ENCODE data around the gene CASZ1.

Gene CASZ1

GRCh38 chr1:10821388-10821787, 24.9 kb upstream of the CASZ1 start:
- Histone ChIP-seq H3K36me3 (ENCODE audit: control insufficient read depth, insufficient read depth, low read length) (no peaks in the 10 kb centered on the region), H3K27me3 (ENCODE audit: control insufficient read depth, insufficient read depth, low read length) (no peaks in the 10 kb centered on the region), H3K27ac (ENCODE audit: low read length) (no peak overlapping the region), H3K9me3 (ENCODE audit: control insufficient read depth, insufficient read depth, low read length) (no peaks in the 10 kb centered on the region), H3K4me3 (ENCODE audit: low read length) (no peak overlapping the region), H3K4me1 (ENCODE audit: control insufficient read depth, insufficient read depth, low read length) (peaks cover 2% of the 10 kb centered on the region; the same call in 1 of the 2 replicates)
- no peak for DNase-seq (ENCODE audit: low read depth, low spot score)
- no CpG with 5 or more reads among the region's 2 CpGs for WGBS (ENCODE audit: insufficient coverage, insufficient read length)

GRCh38 chr1:10820422-10820821, 24.0 kb upstream of the CASZ1 start:
- H3K27me3 ChIP-seq (ENCODE audit: control insufficient read depth, insufficient read depth, low read length): no peaks in the 10 kb centered on the region
- H3K4me1 ChIP-seq (ENCODE audit: control insufficient read depth, insufficient read depth, low read length): peaks cover 8% of the 10 kb centered on the region
- WGBS (ENCODE audit: insufficient coverage, insufficient read length): no CpG with 5 or more reads among the region's 7 CpGs

GRCh38 chr1:10819198-10819901, 22.9 kb upstream of the CASZ1 start:
- H3K4me3 ChIP-seq (ENCODE audit: low read length): no peak overlapping the region
- no peaks in the 10 kb centered on the region for H3K9me3 ChIP-seq (ENCODE audit: control insufficient read depth, insufficient read depth, low read length)
- H3K36me3 ChIP-seq (ENCODE audit: control insufficient read depth, insufficient read depth, low read length): no peaks in the 10 kb centered on the region
- no peak overlapping the region for H3K27ac ChIP-seq (ENCODE audit: low read length)
- DNase-seq (ENCODE audit: low read depth, low spot score): no peak
- H3K4me1 ChIP-seq (ENCODE audit: control insufficient read depth, insufficient read depth, low read length): peaks cover 7% of the 10 kb centered on the region
- WGBS (ENCODE audit: insufficient coverage, insufficient read length): no CpG with 5 or more reads among the region's 13 CpGs
- H3K27me3 ChIP-seq (ENCODE audit: control insufficient read depth, insufficient read depth, low read length): no peaks in the 10 kb centered on the region

More at GRCh38 chr1:10820422-10820821, 24.0 kb upstream of the CASZ1 start:
- DNase-seq (ENCODE audit: low read depth, low spot score): no peak
- Histone ChIP-seq H3K4me3 (ENCODE audit: low read length) (no peak overlapping the region), H3K27ac (ENCODE audit: low read length) (no peak overlapping the region), H3K9me3 (ENCODE audit: control insufficient read depth, insufficient read depth, low read length) (no peaks in the 10 kb centered on the region), H3K36me3 (ENCODE audit: control insufficient read depth, insufficient read depth, low read length) (no peaks in the 10 kb centered on the region)

- Histone ChIP-seq H3K27me3 (ENCODE audit: control insufficient read depth, insufficient read depth, low read length) (no peaks in the 10 kb centered on the region), H3K4me3 (ENCODE audit: low read length) (no peak overlapping the region), H3K36me3 (ENCODE audit: control insufficient read depth, insufficient read depth, low read length) (no peaks in the 10 kb centered on the region), H3K27ac (ENCODE audit: low read length) (no peak overlapping the region), H3K9me3 (ENCODE audit: control insufficient read depth, insufficient read depth, low read length) (no peaks in the 10 kb centered on the region), H3K4me1 (ENCODE audit: control insufficient read depth, insufficient read depth, low read length) (peaks cover 7% of the 10 kb centered on the region)
- DNase-seq (ENCODE audit: low read depth, low spot score): no peak
- no CpG with 5 or more reads among the region's 17 CpGs for WGBS (ENCODE audit: insufficient coverage, insufficient read length)
Measured at GRCh38 chr1:10818262-10819197, 22.1 kb upstream of the CASZ1 start.

- no CpG with 5 or more reads among the region's 13 CpGs for WGBS (ENCODE audit: insufficient coverage, insufficient read length)
- no peak for DNase-seq (ENCODE audit: low read depth, low spot score)
- no peak overlapping the region for H3K27ac ChIP-seq (ENCODE audit: low read length)
- peaks cover 7% of the 10 kb centered on the region for H3K4me1 ChIP-seq (ENCODE audit: control insufficient read depth, insufficient read depth, low read length)
- H3K9me3 ChIP-seq (ENCODE audit: control insufficient read depth, insufficient read depth, low read length): no peaks in the 10 kb centered on the region
- H3K4me3 ChIP-seq (ENCODE audit: low read length): no peak overlapping the region
- no peaks in the 10 kb centered on the region for H3K27me3 ChIP-seq (ENCODE audit: control insufficient read depth, insufficient read depth, low read length)
- H3K36me3 ChIP-seq (ENCODE audit: control insufficient read depth, insufficient read depth, low read length): no peaks in the 10 kb centered on the region
Measured at GRCh38 chr1:10816743-10817369, 20.4 kb upstream of the CASZ1 start.

GRCh38 chr1:10816233-10816632, 19.8 kb upstream of the CASZ1 start:
- Histone ChIP-seq H3K27me3 (ENCODE audit: control insufficient read depth, insufficient read depth, low read length) (no peaks in the 10 kb centered on the region), H3K4me1 (ENCODE audit: control insufficient read depth, insufficient read depth, low read length) (peaks cover 7% of the 10 kb centered on the region), H3K4me3 (ENCODE audit: low read length) (no peak overlapping the region), H3K27ac (ENCODE audit: low read length) (no peak overlapping the region), H3K36me3 (ENCODE audit: control insufficient read depth, insufficient read depth, low read length) (no peaks in the 10 kb centered on the region), H3K9me3 (ENCODE audit: control insufficient read depth, insufficient read depth, low read length) (no peaks in the 10 kb centered on the region)
- no CpG with 5 or more reads among the region's 7 CpGs for WGBS (ENCODE audit: insufficient coverage, insufficient read length)
- no peak for DNase-seq (ENCODE audit: low read depth, low spot score)

GRCh38 chr1:10815858-10816195, 19.4 kb upstream of the CASZ1 start:
- no peaks in the 10 kb centered on the region for H3K27me3 ChIP-seq (ENCODE audit: control insufficient read depth, insufficient read depth, low read length)
- no CpG with 5 or more reads among the region's 5 CpGs for WGBS (ENCODE audit: insufficient coverage, insufficient read length)

GRCh38 chr1:10814976-10815857, 18.8 kb upstream of the CASZ1 start:
- no peaks in the 10 kb centered on the region for H3K9me3 ChIP-seq (ENCODE audit: control insufficient read depth, insufficient read depth, low read length)
- no peak overlapping the region for H3K27ac ChIP-seq (ENCODE audit: low read length)
- no peak for DNase-seq (ENCODE audit: low read depth, low spot score)
- no CpG with 5 or more reads among the region's 15 CpGs for WGBS (ENCODE audit: insufficient coverage, insufficient read length)
- no peaks in the 10 kb centered on the region for H3K36me3 ChIP-seq (ENCODE audit: control insufficient read depth, insufficient read depth, low read length)
- H3K4me1 ChIP-seq (ENCODE audit: control insufficient read depth, insufficient read depth, low read length): peaks cover 9% of the 10 kb centered on the region
- no peaks in the 10 kb centered on the region for H3K27me3 ChIP-seq (ENCODE audit: control insufficient read depth, insufficient read depth, low read length)
- H3K4me3 ChIP-seq (ENCODE audit: low read length): no peak overlapping the region

More at GRCh38 chr1:10815858-10816195, 19.4 kb upstream of the CASZ1 start:
- no peak for DNase-seq (ENCODE audit: low read depth, low spot score)
- Histone ChIP-seq H3K36me3 (ENCODE audit: control insufficient read depth, insufficient read depth, low read length) (no peaks in the 10 kb centered on the region), H3K4me3 (ENCODE audit: low read length) (no peak overlapping the region), H3K9me3 (ENCODE audit: control insufficient read depth, insufficient read depth, low read length) (no peaks in the 10 kb centered on the region), H3K4me1 (ENCODE audit: control insufficient read depth, insufficient read depth, low read length) (peaks cover 7% of the 10 kb centered on the region), H3K27ac (ENCODE audit: low read length) (no peak overlapping the region)

GRCh38 chr1:10814312-10814711, 17.9 kb upstream of the CASZ1 start:
- no peak for DNase-seq (ENCODE audit: low read depth, low spot score)
- Histone ChIP-seq H3K27me3 (ENCODE audit: control insufficient read depth, insufficient read depth, low read length) (no peaks in the 10 kb centered on the region), H3K36me3 (ENCODE audit: control insufficient read depth, insufficient read depth, low read length) (no peaks in the 10 kb centered on the region), H3K4me1 (ENCODE audit: control insufficient read depth, insufficient read depth, low read length) (peaks cover 9% of the 10 kb centered on the region), H3K4me3 (ENCODE audit: low read length) (no peak overlapping the region), H3K27ac (ENCODE audit: low read length) (no peak overlapping the region), H3K9me3 (ENCODE audit: control insufficient read depth, insufficient read depth, low read length) (no peaks in the 10 kb centered on the region)
- no CpG with 5 or more reads among the region's 10 CpGs for WGBS (ENCODE audit: insufficient coverage, insufficient read length)

- H3K4me1 ChIP-seq (ENCODE audit: control insufficient read depth, insufficient read depth, low read length): peaks cover 9% of the 10 kb centered on the region
- no peaks in the 10 kb centered on the region for H3K36me3 ChIP-seq (ENCODE audit: control insufficient read depth, insufficient read depth, low read length)
- no peak overlapping the region for H3K27ac ChIP-seq (ENCODE audit: low read length)
- no CpG with 5 or more reads among the region's 14 CpGs for WGBS (ENCODE audit: insufficient coverage, insufficient read length)
- no peak for DNase-seq (ENCODE audit: low read depth, low spot score)
- H3K9me3 ChIP-seq (ENCODE audit: control insufficient read depth, insufficient read depth, low read length): no peaks in the 10 kb centered on the region
- no peak overlapping the region for H3K4me3 ChIP-seq (ENCODE audit: low read length)
- H3K27me3 ChIP-seq (ENCODE audit: control insufficient read depth, insufficient read depth, low read length): no peaks in the 10 kb centered on the region
Measured at GRCh38 chr1:10813799-10814198, 17.4 kb upstream of the CASZ1 start.

Measured in iPS DF 6.9 (cell line).